Measurements from ENCODE around the gene ELL2.

ELL2 gene

GRCh38 chr5:95861864-95862561 is 99.6 kb downstream of the ELL2 start:
- peak overlapping the region; percentile 70 to 97 (median 85) for H3K4me2 ChIP-seq

GRCh38 chr5:95861221-95861863 is 100.3 kb downstream of the ELL2 start:
- Histone ChIP-seq H3K4me3 (peak overlapping the region in 4 of 10 experiments; percentile 2 to 53 (median 24); a peak in 4 of 20 replicates), H3K4me2 (peak overlapping the region; percentile 70 to 97 (median 85)), H3K27me3 (no peaks in the 10 kb centered on the region), H4K20me1 (no peaks in the 10 kb centered on the region), H3K4me1 (peaks cover 78 to 98% (median 91%) of the 10 kb centered on the region in 10 experiments), H3K27ac (peak overlapping the region; percentile 92 to 98 (median 97)), H3K9ac (peak overlapping the region; percentile 80 to 90 (median 85); a peak in 21 of 22 replicates), H3K9me3 (replicated peaks in 1 of 11) (peaks cover 0 to 5% (median 0%) of the 10 kb centered on the region in 11 experiments; a peak in 2 of 22 replicates), H3K36me3 (no peaks in the 10 kb centered on the region)
- peak; percentile 79 to 98 (median 90) for TF ChIP-seq Cebpa-rat (IDR thresholded peaks at IDR 0.05)

More at GRCh38 chr5:95861864-95862561, 99.6 kb downstream of the ELL2 start:
- H3K36me3 ChIP-seq, result peaks cover 0 to 2% (median 0%) of the 10 kb centered on the region in 11 experiments; a peak in 1 of 22 replicates
- no peaks in the 10 kb centered on the region for H3K27me3 ChIP-seq
- H3K9ac ChIP-seq, result peak overlapping the region; percentile 80 to 90 (median 85)
- H3K9me3 ChIP-seq (replicated peaks in 1 of 11), result peaks cover 0 to 8% (median 0%) of the 10 kb centered on the region in 11 experiments; a peak in 10 of 22 replicates
- peak overlapping the region; percentile 92 to 98 (median 97) for H3K27ac ChIP-seq
- peak overlapping the region in 6 of 10 experiments; percentile 3 to 56 (median 50); a peak in 5 of 20 replicates for H3K4me3 ChIP-seq
- no peak for TF ChIP-seq Cebpa-rat (IDR thresholded peaks at IDR 0.05)
- H3K4me1 ChIP-seq, result peaks cover 78 to 100% (median 92%) of the 10 kb centered on the region in 10 experiments
- no peaks in the 10 kb centered on the region for H4K20me1 ChIP-seq

GRCh38 chr5:95859661-95860060 is 102.0 kb downstream of the ELL2 start:
- TF ChIP-seq Cebpa-rat (IDR thresholded peaks at IDR 0.05), result no peak
- Histone ChIP-seq H3K4me2 (peak overlapping the region; percentile 70 to 97 (median 85)), H3K27me3 (no peaks in the 10 kb centered on the region), H3K36me3 (no peaks in the 10 kb centered on the region), H3K9me3 (replicated peaks in 1 of 11) (no peaks in the 10 kb centered on the region), H3K27ac (peak overlapping the region; percentile 92 to 98 (median 97)), H3K4me3 (no peak overlapping the region), H4K20me1 (no peaks in the 10 kb centered on the region), H3K9ac (peak overlapping the region in 10 of 11 experiments; percentile 34 to 89 (median 73); a peak in 16 of 22 replicates), H3K4me1 (peaks cover 69 to 87% (median 81%) of the 10 kb centered on the region in 10 experiments)

- no peaks in the 10 kb centered on the region for H3K27me3 ChIP-seq
- H3K27ac ChIP-seq, result peak overlapping the region; percentile 92 to 98 (median 97)
- H4K20me1 ChIP-seq, result no peaks in the 10 kb centered on the region
- H3K4me1 ChIP-seq, result peaks cover 61 to 81% (median 74%) of the 10 kb centered on the region in 10 experiments
- TF ChIP-seq Cebpa-rat (IDR thresholded peaks at IDR 0.05), result no peak; a peak in 1 of 22 replicates
- peak overlapping the region in 1 of 10 experiments; percentile 7; a peak in 1 of 20 replicates for H3K4me3 ChIP-seq
- peak overlapping the region; percentile 70 to 97 (median 85) for H3K4me2 ChIP-seq
- peak overlapping the region; percentile 34 to 89 (median 67); a peak in 20 of 22 replicates for H3K9ac ChIP-seq
- no peaks in the 10 kb centered on the region for H3K9me3 ChIP-seq (replicated peaks in 1 of 11)
- no peaks in the 10 kb centered on the region for H3K36me3 ChIP-seq
Observed at GRCh38 chr5:95858661-95859595, 102.7 kb downstream of the ELL2 start.

GRCh38 chr5:95858023-95858461 is 103.6 kb downstream of the ELL2 start:
- H3K27me3 ChIP-seq, result no peaks in the 10 kb centered on the region
- H3K9me3 ChIP-seq (replicated peaks in 1 of 11), result no peaks in the 10 kb centered on the region
- no peak overlapping the region for H3K4me3 ChIP-seq
- TF ChIP-seq Cebpa-rat (IDR thresholded peaks at IDR 0.05), result no peak
- H3K4me2 ChIP-seq, result peak overlapping the region; percentile 62 to 97 (median 84)
- peaks cover 54 to 85% (median 69%) of the 10 kb centered on the region in 10 experiments for H3K4me1 ChIP-seq
- H3K9ac ChIP-seq, result peak overlapping the region; percentile 22 to 89 (median 50); a peak in 18 of 22 replicates
- H3K27ac ChIP-seq, result peak overlapping the region; percentile 56 to 98 (median 93)
- H4K20me1 ChIP-seq, result no peaks in the 10 kb centered on the region
- H3K36me3 ChIP-seq, result no peaks in the 10 kb centered on the region

GRCh38 chr5:95857185-95857945 is 104.3 kb downstream of the ELL2 start:
- Histone ChIP-seq H3K4me1 (peaks cover 47 to 78% (median 62%) of the 10 kb centered on the region in 10 experiments), H3K9ac (peak overlapping the region; percentile 5 to 89 (median 50); a peak in 12 of 22 replicates), H3K27me3 (no peaks in the 10 kb centered on the region)

GRCh38 chr5:95856501-95856981 is 105.1 kb downstream of the ELL2 start:
- Histone ChIP-seq H3K27me3 (no peaks in the 10 kb centered on the region), H3K4me1 (peaks cover 39 to 70% (median 54%) of the 10 kb centered on the region in 10 experiments), H3K4me2 (peak overlapping the region in 7 of 11 experiments; percentile 4 to 87 (median 25); a peak in 7 of 22 replicates), H3K27ac (no peak overlapping the region), H3K9ac (no peak overlapping the region), H3K4me3 (no peak overlapping the region), H3K36me3 (no peaks in the 10 kb centered on the region), H4K20me1 (no peaks in the 10 kb centered on the region), H3K9me3 (replicated peaks in 1 of 11) (peaks cover 0 to 12% (median 0%) of the 10 kb centered on the region in 11 experiments; a peak in 7 of 22 replicates)
- TF ChIP-seq Cebpa-rat (IDR thresholded peaks at IDR 0.05), result no peak

More at GRCh38 chr5:95857185-95857945, 104.3 kb downstream of the ELL2 start:
- no peak overlapping the region for H3K4me3 ChIP-seq
- peaks cover 0 to 4% (median 0%) of the 10 kb centered on the region in 11 experiments; a peak in 2 of 22 replicates for H3K9me3 ChIP-seq (replicated peaks in 1 of 11)
- no peaks in the 10 kb centered on the region for H4K20me1 ChIP-seq
- no peaks in the 10 kb centered on the region for H3K36me3 ChIP-seq
- H3K4me2 ChIP-seq, result peak overlapping the region; percentile 62 to 97 (median 84); a peak in 21 of 22 replicates
- H3K27ac ChIP-seq, result peak overlapping the region; percentile 56 to 98 (median 93)
- no peak for TF ChIP-seq Cebpa-rat (IDR thresholded peaks at IDR 0.05)
